ENCODE measurements around the gene CEACAM4.

DNA sequence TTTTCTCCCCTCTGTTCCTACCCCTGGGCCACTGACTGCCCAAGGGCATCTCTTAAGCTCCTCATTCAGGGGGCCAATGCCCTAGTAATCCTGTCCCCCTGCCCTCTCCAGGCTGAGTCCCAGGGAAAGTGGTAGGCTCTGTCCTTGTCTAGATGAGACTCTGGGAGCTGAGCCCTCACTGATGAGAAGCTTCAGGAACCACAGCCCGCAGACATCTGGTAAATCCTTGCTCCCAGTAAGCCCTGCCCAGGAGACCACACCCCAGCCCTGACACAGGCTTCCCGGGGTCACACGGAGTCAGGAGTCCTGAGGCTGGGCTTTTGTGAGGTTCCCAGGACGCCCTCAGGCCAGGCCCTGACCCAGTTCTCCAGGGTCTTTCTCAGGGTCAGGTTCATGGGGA, 1.9 kb downstream of the CEACAM4 start:
- TF ChIP-seq, protein P1, sequence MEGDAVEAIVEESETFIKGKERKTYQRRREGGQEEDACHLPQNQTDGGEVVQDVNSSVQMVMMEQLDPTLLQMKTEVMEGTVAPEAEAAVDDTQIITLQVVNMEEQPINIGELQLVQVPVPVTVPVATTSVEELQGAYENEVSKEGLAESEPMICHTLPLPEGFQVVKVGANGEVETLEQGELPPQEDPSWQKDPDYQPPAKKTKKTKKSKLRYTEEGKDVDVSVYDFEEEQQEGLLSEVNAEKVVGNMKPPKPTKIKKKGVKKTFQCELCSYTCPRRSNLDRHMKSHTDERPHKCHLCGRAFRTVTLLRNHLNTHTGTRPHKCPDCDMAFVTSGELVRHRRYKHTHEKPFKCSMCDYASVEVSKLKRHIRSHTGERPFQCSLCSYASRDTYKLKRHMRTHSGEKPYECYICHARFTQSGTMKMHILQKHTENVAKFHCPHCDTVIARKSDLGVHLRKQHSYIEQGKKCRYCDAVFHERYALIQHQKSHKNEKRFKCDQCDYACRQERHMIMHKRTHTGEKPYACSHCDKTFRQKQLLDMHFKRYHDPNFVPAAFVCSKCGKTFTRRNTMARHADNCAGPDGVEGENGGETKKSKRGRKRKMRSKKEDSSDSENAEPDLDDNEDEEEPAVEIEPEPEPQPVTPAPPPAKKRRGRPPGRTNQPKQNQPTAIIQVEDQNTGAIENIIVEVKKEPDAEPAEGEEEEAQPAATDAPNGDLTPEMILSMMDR (IDR thresholded peaks at IDR 0.05): no peak
- TF ChIP-seq EZH2 (IDR thresholded peaks at IDR 0.05; ENCODE audit: borderline replicate concordance, insufficient read depth, low read depth, low read length, poor library complexity, severe bottlenecking): no peak

Measured in B cell (primary cell).